Measurements from ENCODE around the gene LACRT. TPM values are rescaled to one million over a fixed set of nuclear protein-coding genes. Genes with fewer than 3 reads are reported as not detected.

LACRT gene
- total and polyA plus RNA-seq, 2 of the 4 experiments (the other 2 are of a cell fraction) = not detected

- no peak for ATAC-seq (ENCODE audit: low read depth)
- CTCF ChIA-PET = interaction anchor here (1.3 kb wide), 1 partner anchor 8 kb away, joined by 7 read pairs; no protein-coding TSS in a partner anchor
- dilution Hi-C loops (cut with HindIII; ENCODE audit: low sequenced_read_pairs, unreplicated experiment) = no loop called here
Observed at GRCh38 chr12:54595471-54595870, 39.2 kb downstream of the LACRT start.

More at GRCh38 chr12:54595471-54595870, 39.2 kb downstream of the LACRT start:
- TF ChIP-seq MAZ (IDR thresholded peaks at IDR 0.05; ENCODE audit: borderline replicate concordance, low read depth, low read length) (no peak), MXI1 (IDR thresholded peaks at IDR 0.05; ENCODE audit: borderline replicate concordance, low read depth, low read length) (no peak), RFX5 (IDR thresholded peaks at IDR 0.05; ENCODE audit: low read depth, low read length) (no peak)
- Histone ChIP-seq H3K4me2 (ENCODE audit: low read depth, low read length) (no peak overlapping the region), H2BK20ac (ENCODE audit: low read depth, low read length) (no peak overlapping the region), H2BK120ac (ENCODE audit: low read depth, low read length) (no peak overlapping the region), H4K20me1 (ENCODE audit: insufficient read depth, low read length) (no peaks in the 10 kb centered on the region), H3K14ac (replicated peaks; ENCODE audit: low read depth, low read length) (no peak overlapping the region), H2AFZ (replicated peaks; ENCODE audit: low read length, poor library complexity) (no peak overlapping the region), H4K5ac (ENCODE audit: low read depth, low read length) (no peak overlapping the region), H3K56ac (ENCODE audit: extremely low read depth, insufficient read depth, low read length) (no peak overlapping the region), H3K18ac (ENCODE audit: low read depth, low read length) (no peak overlapping the region), H4K8ac (ENCODE audit: low read depth in 2 of 2, low read length in 2 of 2) (no peak overlapping the region), H3K27ac (ENCODE audit: insufficient read depth, low read length) (no peak overlapping the region), H3K9me1 (ENCODE audit: insufficient read depth, low read length) (no peaks in the 10 kb centered on the region), H3K9me3 (ENCODE audit: control insufficient read depth, insufficient read depth, low read length) (no peaks in the 10 kb centered on the region), H2BK15ac (ENCODE audit: low read depth, low read length) (no peak overlapping the region), H4K91ac (ENCODE audit: insufficient read depth, low read depth, low read length) (no peak overlapping the region), H3K4me1 (ENCODE audit: control insufficient read depth, insufficient read depth, low read length) (no peaks in the 10 kb centered on the region), H3K36me3 (ENCODE audit: control insufficient read depth, insufficient read depth, low read length) (no peaks in the 10 kb centered on the region), H3K4me3 (ENCODE audit: insufficient read depth, low read depth, low read length) (no peak overlapping the region), H2BK5ac (ENCODE audit: low read depth, low read length, poor library complexity, severe bottlenecking) (no peak overlapping the region), H3K27me3 (ENCODE audit: control insufficient read depth, insufficient read depth, low read length) (peaks cover 25% of the 10 kb centered on the region), H2AK9ac (replicated peaks; ENCODE audit: low read depth, low read length, poor library complexity) (no peak overlapping the region), H3K23ac (ENCODE audit: low read depth, low read length) (no peak overlapping the region), H2AK5ac (ENCODE audit: low read depth, low read length) (no peak overlapping the region), H3K4ac (ENCODE audit: low read depth, low read length) (no peak overlapping the region), H3K9ac (ENCODE audit: low read depth, low read length) (no peak overlapping the region), H3K79me1 (ENCODE audit: low read depth in 1 of 2, low read length in 2 of 2) (no peaks in the 10 kb centered on the region)
- in situ Hi-C loops (cut with MboI; ENCODE audit: low sequenced_read_pairs) (no loop called here), intact Hi-C loops (cut with micrococcal nuclease) (no loop called here)
- no TSS peak for BruUV-seq (replicated peaks)
- no peak for DNase-seq
- no CpG with 5 or more reads among the region's 3 CpGs for WGBS, 2 experiments (ENCODE audit: extremely low coverage in 2 of 2, insufficient read length in 1 of 2)
- POLR2A ChIA-PET (ENCODE audit: unreplicated experiment) = no interaction called here
